C4-2B (cell line): Measurements from ENCODE around the gene JTB.

Experiments
- CTCF ChIP-seq: fragments of 450-650 bp; conservative IDR thresholded peaks from 2 replicates; pipeline ENCODE4 v1.5.1; 2017; ENCODE audit warnings: mild to moderate bottlenecking
- ZFX ChIP-seq: fragments of 450-650 bp; IDR thresholded peaks from 2 replicates; pipeline ENCODE4 v1.6.1; 2017

DNA sequence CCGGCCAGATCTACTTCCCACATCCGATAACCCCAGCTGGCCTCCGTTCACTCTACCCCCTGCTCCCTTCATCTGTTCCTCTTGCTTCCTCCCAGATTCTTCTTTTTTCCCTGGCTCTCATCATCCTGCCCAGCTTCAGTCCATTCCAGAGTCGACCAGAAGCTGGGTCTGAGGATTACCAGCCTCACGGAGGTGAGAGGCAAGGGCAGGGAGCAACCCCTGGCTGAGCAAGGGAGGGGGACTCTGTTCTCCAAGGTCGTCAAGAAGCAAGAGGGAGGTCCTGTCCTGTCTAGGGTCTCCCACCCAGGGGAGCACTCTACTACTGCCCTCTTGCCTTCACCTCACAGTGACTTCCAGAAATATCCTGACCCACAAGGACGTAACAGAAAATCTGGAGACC lies 3.9 kb downstream of the JTB start:
- TF ChIP-seq CTCF (no peak), ZFX (no peak)
